HEK293 (cell line): Measurements from ENCODE around the gene SLC22A12.

ENCODE experiments used
- CTCF ChIA-PET: fragments of 350-600 bp; formaldehyde crosslinking; extraction: SDS; loops from one replicate; lab custom pipeline; 2021; ENCODE audit warnings: antibody characterized with exemption; lab: Yijun Ruan, JAX
- POLR2A ChIA-PET: fragments of 300-600 bp; formaldehyde crosslinking; extraction: SDS; loops from one replicate; lab custom pipeline; 2020; ENCODE audit warnings: antibody characterized with exemption, inconsistent platforms; lab: Yijun Ruan, JAX
- H3K27ac ChIP-seq: fragments of 200-500 bp; sonication (Bioruptor generic); 2 replicates; pipeline ENCODE4 v1.5.1; 2014; ENCODE audit warnings: low read depth, low read length, control low read depth, inconsistent platforms; ENCODE audit errors: extremely low read depth
- H3K36me3 ChIP-seq, 2 experiments: fragments of 200-500 bp in 1 of 2; sonication (Bioruptor generic) in 1 of 2; 1 replicate in 1 of 2; 2 replicates in 1 of 2; pipeline ENCODE4 v1.5.1; 2014 to 2017; ENCODE audit warnings: inconsistent platforms in 2 of 2, low read length in 2 of 2; ENCODE audit not compliant: control insufficient read depth in 2 of 2, insufficient read depth in 1 of 2
- H3K4me1 ChIP-seq: fragments of 200-500 bp; sonication (Bioruptor generic); 2 replicates; pipeline ENCODE4 v1.5.1; 2014; ENCODE audit warnings: mild to moderate bottlenecking, low read length, inconsistent platforms; ENCODE audit not compliant: control insufficient read depth, insufficient read depth
- H3K4me3 ChIP-seq: 2 replicates; pipeline ENCODE4 v1.5.1; 2011; ENCODE audit warnings: low read depth, mild to moderate bottlenecking, control low read depth, low read length, moderate library complexity
- H3K9me3 ChIP-seq: fragments of 200-500 bp; sonication (Bioruptor generic); 2 replicates; pipeline ENCODE4 v1.5.1; 2014; ENCODE audit warnings: low read depth, low read length, inconsistent platforms; ENCODE audit not compliant: control insufficient read depth, insufficient read depth
- KLF10 ChIP-seq: fragments of 450-650 bp; IDR thresholded peaks from 2 replicates; pipeline ENCODE4 v1.5.1; 2018; ENCODE audit warnings: missing biosample characterization, mild to moderate bottlenecking, missing genetic modification characterization
- KLF17 ChIP-seq: fragments of 450-650 bp; formaldehyde crosslinking; IDR thresholded peaks from 2 replicates; pipeline ENCODE4 v1.5.1; 2016; ENCODE audit warnings: missing biosample characterization, missing genetic modification characterization
- PBX3 ChIP-seq: sonication (generic); formaldehyde crosslinking; IDR thresholded peaks from 2 replicates; pipeline ENCODE4 v1.8.1; 2022; ENCODE audit warnings: mild to moderate bottlenecking, moderate library complexity, missing genetic modification reagents
- PRDM1 ChIP-seq: fragments of 450-650 bp; formaldehyde crosslinking; IDR thresholded peaks from 2 replicates; pipeline ENCODE4; 2016; ENCODE audit warnings: missing biosample characterization, missing genetic modification characterization
- PRDM10 ChIP-seq: fragments of 450-650 bp; formaldehyde crosslinking; IDR thresholded peaks from 2 replicates; pipeline ENCODE4 v1.5.1; 2016; ENCODE audit warnings: missing biosample characterization, missing genetic modification characterization
- REST ChIP-seq: fragments of 450-650 bp; formaldehyde crosslinking; IDR thresholded peaks from 2 replicates; pipeline ENCODE4 v1.5.1; 2016; ENCODE audit warnings: missing biosample characterization, missing genetic modification characterization
- SP7 ChIP-seq: fragments of 450-650 bp; formaldehyde crosslinking; IDR thresholded peaks from 2 replicates; pipeline ENCODE4 v1.5.1; 2016; ENCODE audit warnings: missing biosample characterization, missing genetic modification characterization
- YY2 ChIP-seq: fragments of 450-650 bp; formaldehyde crosslinking; IDR thresholded peaks from 2 replicates; pipeline ENCODE4 v1.5.1; 2016; ENCODE audit warnings: missing biosample characterization, missing genetic modification characterization
- ZNF175 ChIP-seq: fragments of 450-650 bp; formaldehyde crosslinking; IDR thresholded peaks from 2 replicates; pipeline ENCODE4 v1.5.1; 2016; ENCODE audit warnings: missing biosample characterization, missing genetic modification characterization
- ZNF2 ChIP-seq: fragments of 450-650 bp; formaldehyde crosslinking; IDR thresholded peaks from 2 replicates; pipeline ENCODE4 v1.5.1; 2016; ENCODE audit warnings: missing biosample characterization, missing genetic modification characterization
- ZNF221 ChIP-seq: fragments of 450-650 bp; formaldehyde crosslinking; IDR thresholded peaks from 2 replicates; pipeline ENCODE4 v1.5.1; 2017; ENCODE audit warnings: missing biosample characterization, missing genetic modification characterization, borderline replicate concordance
- ZNF274 ChIP-seq, 2 experiments: fragments of 200-500 bp in 1 of 2; fragments of 450-650 bp in 1 of 2; sonication (Bioruptor generic) in 1 of 2; formaldehyde crosslinking in 1 of 2; IDR thresholded peaks; 2 replicates each; pipeline versions ENCODE4 v1.5.1 to v1.6.1; 2014 to 2016; ENCODE audit warnings: borderline replicate concordance in 1 of 2, inconsistent platforms in 1 of 2, low read length in 1 of 2, missing biosample characterization in 1 of 2, missing genetic modification characterization in 1 of 2
- ZNF311 ChIP-seq: fragments of 450-650 bp; formaldehyde crosslinking; IDR thresholded peaks from 2 replicates; pipeline ENCODE4 v1.5.1; 2017; ENCODE audit warnings: missing biosample characterization, missing genetic modification characterization, borderline replicate concordance
- ZNF362 ChIP-seq: fragments of 450-650 bp; formaldehyde crosslinking; IDR thresholded peaks from 2 replicates; pipeline ENCODE4 v1.5.1; 2016; ENCODE audit warnings: missing biosample characterization, missing genetic modification characterization
- ZNF501 ChIP-seq: fragments of 450-650 bp; formaldehyde crosslinking; IDR thresholded peaks from 2 replicates; pipeline ENCODE4 v1.5.1; 2016; ENCODE audit warnings: missing biosample characterization, missing genetic modification characterization
- ZNF529 ChIP-seq: fragments of 450-650 bp; formaldehyde crosslinking; IDR thresholded peaks from 2 replicates; pipeline ENCODE4 v1.5.1; 2017; ENCODE audit warnings: missing genetic modification characterization, missing biosample characterization; ENCODE audit not compliant: insufficient replicate concordance
- ZNF548 ChIP-seq: fragments of 450-650 bp; formaldehyde crosslinking; IDR thresholded peaks from 2 replicates; pipeline ENCODE4 v1.5.1; 2016; ENCODE audit warnings: missing biosample characterization, missing genetic modification characterization
- ZNF571 ChIP-seq: fragments of 450-650 bp; formaldehyde crosslinking; IDR thresholded peaks from 2 replicates; pipeline ENCODE4 v1.5.0; 2017; ENCODE audit warnings: missing biosample characterization, missing genetic modification characterization
- ZNF768 ChIP-seq: fragments of 450-650 bp; formaldehyde crosslinking; IDR thresholded peaks from 2 replicates; pipeline ENCODE4 v1.5.1; 2018; ENCODE audit warnings: missing biosample characterization, mild to moderate bottlenecking, missing genetic modification characterization
- ZNF792 ChIP-seq: fragments of 450-650 bp; formaldehyde crosslinking; IDR thresholded peaks from 2 replicates; pipeline ENCODE4 v1.5.1; 2016; ENCODE audit warnings: missing biosample characterization, missing genetic modification characterization

SLC22A12 gene

GRCh38 chr11:64581057-64581523, 9.9 kb upstream of the SLC22A12 start:
- H3K36me3 ChIP-seq = no peaks in the 10 kb centered on the region
- no peaks in the 10 kb centered on the region for H3K4me1 ChIP-seq
- H3K27ac ChIP-seq = no peak overlapping the region
- ChIA-PET POLR2A (no interaction called here), CTCF (interaction anchor here (0.9 kb wide), 1 partner anchor 70 kb away, joined by 3 read pairs; no protein-coding TSS in a partner anchor)
- no peak overlapping the region for H3K4me3 ChIP-seq
- TF ChIP-seq ZNF175 (tag by site-specific recombination) (no peak), YY2 (tag by site-specific recombination) (no peak), ZNF2 (tag by site-specific recombination) (no peak), PRDM10 (tag by site-specific recombination) (no peak), ZNF768 (tag by site-specific recombination) (no peak), ZNF221 (no peak), KLF10 (tag by site-specific recombination) (no peak), PRDM1 (tag by site-specific recombination) (no peak), ZNF548 (tag by site-specific recombination) (no peak), ZNF792 (tag by site-specific recombination) (no peak), SP7 (no peak), REST (tag by site-specific recombination) (no peak), ZNF501 (no peak), ZNF311 (no peak), ZNF529 (no peak), ZNF274 (IDR thresholded peaks at IDR 0.05; ENCODE audit: low read length) (no peak), ZNF274 (tag by site-specific recombination; IDR thresholded peaks at IDR 0.05; ENCODE audit: borderline replicate concordance) (no peak), KLF17 (tag by site-specific recombination) (no peak), PBX3 (no peak), ZNF571 (no peak), ZNF362 (tag by site-specific recombination) (no peak)
- no peaks in the 10 kb centered on the region for H3K9me3 ChIP-seq
